IgD-negative memory B cell (primary cell): ENCODE measurements around the gene RPS21. TPM values are rescaled to one million over a fixed set of nuclear protein-coding genes. Genes with fewer than 3 reads are reported as not detected.
A peak's percentile ranks its signal among the peaks of the same experiment; 100 is the strongest.

ENCODE experiments used
- H3K27ac Mint-ChIP-seq, 3 donors: one replicate each; pipeline ENCODE4 v1.8.0; 2020 to 2022; ENCODE audit warnings: mild to moderate bottlenecking in 3 of 3, mixed read lengths in 3 of 3, moderate library complexity in 1 of 3
- H3K27me3 Mint-ChIP-seq: one replicate; pipeline ENCODE4 v1.8.0; 2021; ENCODE audit warnings: mixed read lengths
- H3K36me3 Mint-ChIP-seq: one replicate; pipeline ENCODE4 v1.8.0; 2020; ENCODE audit warnings: mild to moderate bottlenecking, mixed read lengths
- H3K4me1 Mint-ChIP-seq, 3 donors: one replicate each; pipeline ENCODE4 v1.8.0; 2020 to 2022; ENCODE audit warnings: mixed read lengths in 3 of 3, mild to moderate bottlenecking in 1 of 3
- H3K4me3 Mint-ChIP-seq, 4 donors: one replicate each; pipeline ENCODE4 v1.8.0; 2020 to 2022; ENCODE audit warnings: mild to moderate bottlenecking in 4 of 4, mixed read lengths in 4 of 4, moderate library complexity in 3 of 4
- H3K9me3 Mint-ChIP-seq, 3 donors: one replicate each; pipeline ENCODE4 v1.8.0; 2020 to 2021; ENCODE audit warnings: mixed read lengths in 3 of 3, mild to moderate bottlenecking in 1 of 3
- polyA plus RNA-seq: library from polyadenylated mRNA; unstranded; fragments of 300-500 nt; fragmentation: Illumina TruSeq; gene quantifications from one replicate; pipeline ENCODE4 v1.2.3, GENCODE V29; 2021

The RPS21 gene
- polyA plus RNA-seq, 1 donor from 2014 or later: 3,148 TPM

GRCh38 chr20:62350629-62351422 is 36.1 kb upstream of the RPS21 start:
- peaks cover 3% of the 10 kb centered on the region for H3K36me3 Mint-ChIP-seq
- no peak overlapping the region for H3K27ac Mint-ChIP-seq
- H3K27me3 Mint-ChIP-seq: no peaks in the 10 kb centered on the region
- peaks cover 0 to 2% (median 0%) of the 10 kb centered on the region in 3 donors for H3K9me3 Mint-ChIP-seq
- H3K4me3 Mint-ChIP-seq: no peak overlapping the region
- peaks cover 0 to 1% (median 0%) of the 10 kb centered on the region in 3 donors for H3K4me1 Mint-ChIP-seq

- Mint-ChIP-seq H3K27me3 (no peaks in the 10 kb centered on the region), H3K9me3 (peaks cover 0 to 2% (median 0%) of the 10 kb centered on the region in 3 donors), H3K4me1 (peaks cover 0 to 1% (median 0%) of the 10 kb centered on the region in 3 donors), H3K4me3 (no peak overlapping the region), H3K36me3 (peaks cover 3% of the 10 kb centered on the region), H3K27ac (no peak overlapping the region)
These were observed 35.2 kb upstream of the RPS21 start for GRCh38 chr20:62351469-62352401.

- H3K27me3 Mint-ChIP-seq: no peaks in the 10 kb centered on the region
- H3K9me3 Mint-ChIP-seq: peaks cover 0 to 2% (median 0%) of the 10 kb centered on the region in 3 donors
- H3K27ac Mint-ChIP-seq: no peak overlapping the region
- H3K4me1 Mint-ChIP-seq: peaks cover 0 to 1% (median 0%) of the 10 kb centered on the region in 3 donors
- no peak overlapping the region for H3K4me3 Mint-ChIP-seq
- H3K36me3 Mint-ChIP-seq: peaks cover 3% of the 10 kb centered on the region
These were observed 34.3 kb upstream of the RPS21 start for GRCh38 chr20:62352402-62353288.

GRCh38 chr20:62353289-62354030 is 33.4 kb upstream of the RPS21 start:
- Mint-ChIP-seq H3K4me3 (no peak overlapping the region), H3K27me3 (no peaks in the 10 kb centered on the region), H3K4me1 (peaks cover 0 to 1% (median 0%) of the 10 kb centered on the region in 3 donors), H3K27ac (no peak overlapping the region), H3K36me3 (peaks cover 3% of the 10 kb centered on the region), H3K9me3 (peaks cover 0 to 2% (median 0%) of the 10 kb centered on the region in 3 donors)

- no peak overlapping the region for H3K27ac Mint-ChIP-seq
- peaks cover 0 to 2% (median 0%) of the 10 kb centered on the region in 3 donors for H3K9me3 Mint-ChIP-seq
- no peak overlapping the region for H3K4me3 Mint-ChIP-seq
- H3K4me1 Mint-ChIP-seq: no peaks in the 10 kb centered on the region
- H3K27me3 Mint-ChIP-seq: no peaks in the 10 kb centered on the region
- H3K36me3 Mint-ChIP-seq: no peaks in the 10 kb centered on the region
These were observed 32.7 kb upstream of the RPS21 start for GRCh38 chr20:62354031-62354808.

GRCh38 chr20:62354811-62355341 is 32.0 kb upstream of the RPS21 start:
- H3K4me3 Mint-ChIP-seq: no peak overlapping the region
- H3K27ac Mint-ChIP-seq: no peak overlapping the region
- H3K4me1 Mint-ChIP-seq: no peaks in the 10 kb centered on the region
- H3K9me3 Mint-ChIP-seq: no peaks in the 10 kb centered on the region
- H3K36me3 Mint-ChIP-seq: no peaks in the 10 kb centered on the region
- no peaks in the 10 kb centered on the region for H3K27me3 Mint-ChIP-seq

- Mint-ChIP-seq H3K4me3 (no peak overlapping the region), H3K27me3 (no peaks in the 10 kb centered on the region), H3K4me1 (no peaks in the 10 kb centered on the region), H3K36me3 (no peaks in the 10 kb centered on the region), H3K9me3 (no peaks in the 10 kb centered on the region), H3K27ac (no peak overlapping the region)
These were observed 31.4 kb upstream of the RPS21 start for GRCh38 chr20:62355516-62355877.

- Mint-ChIP-seq H3K27ac (no peak overlapping the region), H3K36me3 (no peaks in the 10 kb centered on the region), H3K27me3 (no peaks in the 10 kb centered on the region), H3K4me1 (no peaks in the 10 kb centered on the region), H3K9me3 (no peaks in the 10 kb centered on the region), H3K4me3 (no peak overlapping the region)
These were observed 30.9 kb upstream of the RPS21 start for GRCh38 chr20:62355878-62356588.

- Mint-ChIP-seq H3K4me3 (no peak overlapping the region), H3K27me3 (no peaks in the 10 kb centered on the region), H3K36me3 (no peaks in the 10 kb centered on the region), H3K9me3 (no peaks in the 10 kb centered on the region), H3K4me1 (no peaks in the 10 kb centered on the region), H3K27ac (peak overlapping the region in 1 of 3 donors; percentile 46)
These were observed 30.2 kb upstream of the RPS21 start for GRCh38 chr20:62356589-62357186.

- Mint-ChIP-seq H3K27me3 (no peaks in the 10 kb centered on the region), H3K4me3 (peak overlapping the region in 1 of 4 donors; percentile 47), H3K9me3 (no peaks in the 10 kb centered on the region), H3K36me3 (no peaks in the 10 kb centered on the region), H3K27ac (no peak overlapping the region), H3K4me1 (no peaks in the 10 kb centered on the region)
These were observed 29.7 kb upstream of the RPS21 start for GRCh38 chr20:62357187-62357667.

GRCh38 chr20:62357681-62358080 is 29.2 kb upstream of the RPS21 start:
- no peaks in the 10 kb centered on the region for H3K9me3 Mint-ChIP-seq
- no peaks in the 10 kb centered on the region for H3K4me1 Mint-ChIP-seq
- H3K27me3 Mint-ChIP-seq: no peaks in the 10 kb centered on the region
- no peaks in the 10 kb centered on the region for H3K36me3 Mint-ChIP-seq
- H3K27ac Mint-ChIP-seq: no peak overlapping the region
- H3K4me3 Mint-ChIP-seq: peak overlapping the region in 1 of 4 donors; percentile 39

GRCh38 chr20:62358171-62359042 is 28.5 kb upstream of the RPS21 start:
- no peaks in the 10 kb centered on the region for H3K9me3 Mint-ChIP-seq
- no peaks in the 10 kb centered on the region for H3K4me1 Mint-ChIP-seq
- H3K36me3 Mint-ChIP-seq: no peaks in the 10 kb centered on the region
- H3K27me3 Mint-ChIP-seq: no peaks in the 10 kb centered on the region
- H3K27ac Mint-ChIP-seq: no peak overlapping the region
- no peak overlapping the region for H3K4me3 Mint-ChIP-seq
